Activated naive CD4-positive, alpha-beta T cell (primary cell): ENCODE data around the gene SERPINB6.
"Not testable (repeated sequence)": the region's sequence is repeated elsewhere in the genome, so short reads cannot be mapped to it uniquely, and the experiment has no call there.

Experiments
- DNase-seq, 4 experiments: peaks; one replicate each; lab custom pipeline; 2025; lab: John Stamatoyannopoulos, UW

The SERPINB6 gene

GRCh38 chr6:2971420-2972218 is at the start of gene SERPINB6:
TSS of gene SERPINB6 (minus strand) at chr6:2971567. CDS start at chr6:2959332, 12,235 bp downstream.
- peak in 2 of 4 experiments; percentile 23 to 30 for DNase-seq

GRCh38 chr6:3019749-3020320 is 48.5 kb upstream of the SERPINB6 start:
- no peak for DNase-seq

- no peak for DNase-seq
Observed at GRCh38 chr6:3019065-3019464, 47.7 kb upstream of the SERPINB6 start.

GRCh38 chr6:3017304-3017703 is 45.9 kb upstream of the SERPINB6 start:
- no peak for DNase-seq

GRCh38 chr6:3016473-3017280 is 45.3 kb upstream of the SERPINB6 start:
- DNase-seq: no peak

GRCh38 chr6:3015144-3015543 is 43.8 kb upstream of the SERPINB6 start:
- no peak for DNase-seq

- no peak for DNase-seq
Observed at GRCh38 chr6:3014675-3015066, 43.3 kb upstream of the SERPINB6 start.

- no peak for DNase-seq
Observed at GRCh38 chr6:3013901-3014674, 42.7 kb upstream of the SERPINB6 start.

GRCh38 chr6:3013486-3013885 is 42.1 kb upstream of the SERPINB6 start:
- DNase-seq: no peak

- no peak for DNase-seq
Observed at GRCh38 chr6:3011592-3011991, 40.2 kb upstream of the SERPINB6 start.

- DNase-seq: no peak
Observed at GRCh38 chr6:3011158-3011557, 39.8 kb upstream of the SERPINB6 start.

- DNase-seq: no peak
Observed at GRCh38 chr6:3009930-3010329, 38.6 kb upstream of the SERPINB6 start.

- DNase-seq: not testable (repeated sequence)
Observed at GRCh38 chr6:3008712-3009265, 37.4 kb upstream of the SERPINB6 start.

- DNase-seq: no peak
Observed at GRCh38 chr6:3007571-3007970, 36.2 kb upstream of the SERPINB6 start.

- DNase-seq: no peak
Observed at GRCh38 chr6:3006476-3006875, 35.1 kb upstream of the SERPINB6 start.

GRCh38 chr6:3005874-3006273 is 34.5 kb upstream of the SERPINB6 start:
- no peak for DNase-seq

GRCh38 chr6:3005077-3005476 is 33.7 kb upstream of the SERPINB6 start:
- DNase-seq: no peak

- DNase-seq: not testable (repeated sequence)
Observed at GRCh38 chr6:3003226-3003625, 31.9 kb upstream of the SERPINB6 start.

- no peak for DNase-seq
Observed at GRCh38 chr6:3001773-3002293, 30.5 kb upstream of the SERPINB6 start.

- no peak for DNase-seq
Observed at GRCh38 chr6:3001146-3001772, 29.9 kb upstream of the SERPINB6 start.
